Fibroblast of skin of abdomen (primary cell): ENCODE data around the gene BSND.
"Not testable (repeated sequence)": the region's sequence is repeated elsewhere in the genome, so short reads cannot be mapped to it uniquely, and the experiment has no call there.

Experiments
- DNase-seq: peaks from one replicate; pipeline ENCODE4 v3.0.0-alpha.2; 2013

BSND gene

DNA sequence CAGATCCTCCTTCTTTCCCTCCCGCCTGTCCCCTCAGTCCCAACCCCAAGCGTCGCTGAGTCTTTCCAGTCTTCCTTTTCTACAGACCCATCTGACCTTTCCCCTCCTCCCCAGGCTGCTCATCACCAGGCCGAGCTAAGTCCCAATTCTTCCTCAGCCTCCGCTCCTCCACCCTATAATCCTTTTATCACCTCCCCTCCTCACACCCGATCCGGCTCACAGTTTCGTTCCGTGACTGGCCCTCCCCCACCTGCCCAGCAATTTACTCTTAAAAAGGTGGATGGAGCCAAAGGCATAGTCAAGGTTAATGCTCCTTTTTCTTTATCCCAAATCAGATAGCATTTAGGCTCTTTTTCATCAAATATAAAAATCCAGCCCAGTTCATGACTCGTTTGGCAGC lies 25.4 kb downstream of the BSND start:
- not testable (repeated sequence) for DNase-seq

DNA sequence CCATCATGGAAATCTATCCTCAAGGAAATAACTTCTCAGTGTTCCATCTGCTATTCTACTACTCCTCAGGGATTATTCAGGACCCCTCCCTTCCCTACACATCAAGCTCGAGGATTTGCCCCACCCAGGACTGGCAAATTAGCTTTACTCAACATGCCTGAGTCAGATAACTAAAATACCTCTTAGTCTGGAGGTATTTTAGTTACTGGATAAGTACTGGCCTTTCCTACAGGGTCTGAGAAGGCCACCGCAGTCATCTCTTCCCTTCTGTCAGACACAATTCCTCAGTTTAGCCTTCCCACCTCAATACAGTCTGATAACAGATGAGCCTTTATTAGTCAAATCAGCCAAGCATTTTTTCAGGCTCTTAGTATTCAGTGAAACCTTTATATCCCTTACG lies 27.9 kb downstream of the BSND start:
- not testable (repeated sequence) for DNase-seq

DNA sequence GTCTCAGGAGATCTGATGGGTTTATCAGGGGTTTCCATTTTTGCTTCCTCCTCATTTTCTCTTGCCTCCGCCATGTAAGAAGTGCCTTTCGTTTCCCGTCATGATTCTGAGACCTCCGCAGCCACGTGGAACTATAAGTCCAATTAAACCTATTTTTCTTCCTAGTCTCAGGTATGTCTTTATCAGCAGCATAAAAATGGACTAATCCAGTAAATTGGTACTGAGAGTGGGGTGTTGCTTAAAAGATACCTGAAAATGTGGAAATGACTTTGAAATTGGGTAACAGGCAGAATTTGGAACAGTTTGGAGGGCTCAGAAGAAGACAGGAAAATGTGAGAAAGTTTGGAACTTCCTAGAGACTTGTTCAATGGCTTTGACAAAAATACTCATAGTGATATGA lies 32.4 kb downstream of the BSND start:
- not testable (repeated sequence) for DNase-seq

DNA sequence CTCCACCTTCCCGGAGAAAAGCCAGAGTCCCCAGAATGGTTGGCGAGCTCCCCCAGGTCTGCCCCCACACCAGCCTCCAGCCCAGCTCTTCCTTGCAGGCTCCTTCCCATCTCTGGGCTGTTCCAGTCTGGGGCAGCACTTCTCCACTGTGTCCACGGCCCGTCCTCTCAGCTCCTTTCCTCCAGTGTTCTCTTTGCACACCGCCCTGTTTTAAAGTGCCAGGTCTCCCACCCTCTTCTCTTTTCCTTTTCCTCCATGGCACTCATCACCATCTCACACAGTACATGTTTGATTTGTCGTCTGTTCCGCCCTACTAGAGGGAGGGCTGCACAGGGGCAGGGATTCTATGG lies 34.5 kb downstream of the BSND start:
- no peak for DNase-seq

DNA sequence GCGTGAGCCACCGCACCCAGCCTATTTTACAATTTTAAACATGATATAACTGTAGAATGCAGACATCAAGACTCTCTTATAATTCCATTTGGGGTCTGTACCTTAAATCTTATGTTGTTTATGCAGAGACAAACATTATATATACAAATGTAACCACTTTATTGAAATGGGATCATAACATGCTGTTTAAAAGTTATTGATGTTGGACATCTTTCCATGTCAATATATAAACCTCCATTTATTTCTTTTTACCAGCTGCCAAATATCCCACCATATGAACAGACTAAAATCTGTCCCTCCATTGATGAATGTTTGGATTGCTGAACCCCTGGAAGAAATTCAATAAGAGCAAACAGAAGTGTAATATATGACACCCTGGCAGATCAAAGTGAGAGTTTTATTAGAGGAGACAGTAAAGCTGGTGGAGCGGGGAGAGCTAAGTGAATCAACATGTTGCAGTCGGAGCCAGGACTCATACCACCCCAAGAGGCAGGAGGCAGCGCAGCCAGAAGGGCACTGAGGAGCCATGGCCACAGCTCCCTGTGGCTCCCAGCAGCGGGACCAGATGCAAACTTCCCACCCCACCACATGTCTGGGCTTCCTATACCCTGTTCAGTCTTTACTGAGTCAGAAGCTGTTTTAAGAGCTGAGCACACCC lies 35.9 kb downstream of the BSND start:
- DNase-seq = no peak

DNA sequence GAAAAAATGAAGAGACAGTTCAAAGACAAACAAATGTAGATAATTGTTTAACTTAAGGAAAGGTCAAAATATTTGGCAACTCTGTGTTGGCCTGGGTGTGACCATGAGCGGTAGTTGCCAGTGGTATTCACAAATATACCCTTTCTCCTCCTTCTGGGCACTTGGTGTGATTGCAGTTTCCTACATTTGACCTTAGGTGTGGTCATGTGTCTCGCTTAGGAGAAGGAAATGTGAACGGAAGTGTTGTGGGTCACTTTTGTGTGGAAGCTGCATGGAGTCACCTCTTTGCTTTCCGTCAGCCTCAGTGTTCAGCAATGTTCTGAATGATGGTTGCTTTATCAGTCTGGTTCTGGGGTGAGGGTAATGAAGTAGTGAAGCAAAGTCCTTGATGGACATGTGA lies 37.2 kb downstream of the BSND start:
- DNase-seq = no peak

DNA sequence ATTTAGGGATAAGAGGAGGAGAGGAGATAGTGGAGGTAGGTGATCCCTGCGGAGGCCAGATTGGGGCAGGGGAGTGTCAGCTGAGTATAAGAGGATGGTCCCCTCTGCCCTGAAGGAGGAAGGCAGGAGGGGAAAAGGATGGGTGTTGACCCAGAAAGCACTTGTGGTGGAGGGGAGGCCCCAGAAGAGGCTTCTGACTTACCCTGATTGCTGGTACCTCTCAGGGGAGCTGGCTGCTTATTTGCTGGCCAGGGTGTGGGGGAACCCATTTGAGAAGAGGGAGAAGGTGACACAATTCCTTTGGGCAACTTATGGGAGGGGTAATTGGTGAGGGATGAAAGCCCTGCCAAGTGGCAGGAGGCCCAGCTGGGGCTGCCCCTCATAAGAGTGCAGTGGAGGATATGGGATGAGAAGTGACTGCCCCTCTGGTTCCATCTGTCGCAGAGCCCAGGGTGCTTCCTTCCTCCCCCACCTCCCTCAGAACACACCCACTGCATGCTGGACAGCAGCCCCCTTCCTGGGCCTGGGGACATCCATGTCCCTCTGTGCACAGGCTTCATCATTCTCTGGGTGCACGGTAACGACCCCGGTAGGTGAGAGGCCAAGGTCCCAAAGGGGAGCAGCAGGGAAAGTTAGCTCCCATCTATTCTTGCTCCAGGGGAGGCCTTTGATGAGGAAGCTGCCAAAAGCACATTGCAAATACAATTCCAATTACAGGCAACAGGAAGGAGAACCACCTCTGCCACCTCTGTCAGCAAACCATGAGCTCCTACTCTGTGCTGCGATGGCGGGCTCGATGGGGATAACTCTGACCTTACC lies 39.2 kb downstream of the BSND start:
- no peak for DNase-seq

DNA sequence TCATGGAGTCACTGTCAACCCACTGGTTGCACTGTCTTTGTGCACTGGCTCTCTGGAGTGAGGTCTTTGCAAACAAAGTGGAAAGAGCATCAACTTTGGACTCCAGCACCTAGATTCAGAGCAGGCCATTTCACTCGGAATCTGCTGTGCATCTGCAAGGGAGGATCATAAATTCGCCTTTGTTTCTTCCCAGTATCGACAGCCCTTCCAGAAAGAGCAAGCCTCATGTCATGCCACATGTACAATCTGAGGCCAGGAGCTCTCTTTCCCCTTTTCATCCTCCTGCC lies 39.8 kb downstream of the BSND start:
- no peak for DNase-seq

DNA sequence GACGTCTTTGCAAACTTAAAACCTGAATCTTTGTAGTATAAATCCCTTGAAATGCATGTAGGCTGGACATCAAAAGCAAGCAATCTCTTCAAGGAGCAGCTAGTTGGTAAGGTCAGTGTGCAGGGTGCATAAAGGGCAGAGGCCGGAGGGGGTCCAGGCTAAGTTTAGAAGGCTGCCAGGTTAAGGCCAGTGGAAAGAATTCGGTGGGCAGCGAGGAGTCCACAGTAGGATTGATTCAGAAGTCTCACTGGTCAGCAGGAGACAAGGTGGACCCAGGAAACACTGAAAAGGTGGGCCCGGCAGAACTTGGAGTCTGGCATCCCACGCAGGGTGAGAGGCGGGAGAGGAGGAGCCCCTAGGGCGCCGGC lies 40.2 kb downstream of the BSND start:
- DNase-seq = no peak

DNA sequence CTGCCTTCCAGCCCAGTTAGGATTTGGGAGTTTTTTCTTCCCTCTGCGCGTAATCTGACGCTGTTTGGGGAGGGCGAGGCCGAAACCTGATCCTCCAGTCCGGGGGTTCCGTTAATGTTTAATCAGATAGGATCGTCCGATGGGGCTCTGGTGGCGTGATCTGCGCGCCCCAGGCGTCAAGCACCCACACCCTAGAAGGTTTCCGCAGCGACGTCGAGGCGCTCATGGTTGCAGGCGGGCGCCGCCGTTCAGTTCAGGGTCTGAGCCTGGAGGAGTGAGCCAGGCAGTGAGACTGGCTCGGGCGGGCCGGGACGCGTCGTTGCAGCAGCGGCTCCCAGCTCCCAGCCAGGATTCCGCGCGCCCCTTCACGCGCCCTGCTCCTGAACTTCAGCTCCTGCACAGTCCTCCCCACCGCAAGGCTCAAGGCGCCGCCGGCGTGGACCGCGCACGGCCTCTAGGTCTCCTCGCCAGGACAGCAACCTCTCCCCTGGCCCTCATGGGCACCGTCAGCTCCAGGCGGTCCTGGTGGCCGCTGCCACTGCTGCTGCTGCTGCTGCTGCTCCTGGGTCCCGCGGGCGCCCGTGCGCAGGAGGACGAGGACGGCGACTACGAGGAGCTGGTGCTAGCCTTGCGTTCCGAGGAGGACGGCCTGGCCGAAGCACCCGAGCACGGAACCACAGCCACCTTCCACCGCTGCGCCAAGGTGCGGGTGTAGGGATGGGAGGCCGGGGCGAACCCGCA lies 40.8 kb downstream of the BSND start, which contains the start of gene PCSK9:
Gene PCSK9 (plus strand): TSS at position 207 of the 741 bp plus-strand sequence. CDS start 290 bp downstream, at position 497.
- no peak for DNase-seq

DNA sequence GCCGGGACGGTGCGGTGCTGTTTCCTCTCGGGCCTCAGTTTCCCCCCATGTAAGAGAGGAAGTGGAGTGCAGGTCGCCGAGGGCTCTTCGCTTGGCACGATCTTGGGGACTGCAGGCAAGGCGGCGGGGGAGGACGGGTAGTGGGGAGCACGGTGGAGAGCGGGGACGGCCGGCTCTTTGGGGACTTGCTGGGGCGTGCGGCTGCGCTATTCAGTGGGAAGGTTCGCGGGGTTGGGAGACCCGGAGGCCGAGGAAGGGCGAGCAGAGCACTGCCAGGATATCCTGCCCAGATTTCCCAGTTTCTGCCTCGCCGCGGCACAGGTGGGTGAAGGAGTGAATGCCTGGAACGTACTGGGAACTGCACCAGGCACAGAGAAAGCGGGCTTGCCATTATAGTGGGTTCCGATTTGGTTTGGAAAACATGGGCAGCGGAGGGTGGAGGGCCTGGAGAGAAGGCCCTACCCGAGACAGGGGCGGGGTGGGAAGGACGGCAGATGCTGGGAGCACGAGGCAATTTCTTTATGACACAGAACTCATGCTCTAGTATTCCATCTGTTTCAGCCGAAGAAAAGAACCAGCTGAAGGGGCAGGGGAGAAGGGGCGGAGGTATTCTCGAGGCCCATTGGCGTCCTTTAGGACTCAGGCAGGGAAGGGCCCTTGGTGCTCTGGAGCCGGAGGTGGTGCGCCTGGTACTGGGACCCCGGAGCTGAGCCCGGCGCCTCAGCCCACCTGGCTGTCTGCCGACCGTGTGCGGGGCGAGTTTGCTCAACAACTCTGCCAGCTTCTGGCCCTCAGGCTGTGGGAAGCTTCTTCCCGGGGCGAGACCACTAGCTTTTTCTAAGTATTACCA lies 41.6 kb downstream of the BSND start:
- DNase-seq = no peak

DNA sequence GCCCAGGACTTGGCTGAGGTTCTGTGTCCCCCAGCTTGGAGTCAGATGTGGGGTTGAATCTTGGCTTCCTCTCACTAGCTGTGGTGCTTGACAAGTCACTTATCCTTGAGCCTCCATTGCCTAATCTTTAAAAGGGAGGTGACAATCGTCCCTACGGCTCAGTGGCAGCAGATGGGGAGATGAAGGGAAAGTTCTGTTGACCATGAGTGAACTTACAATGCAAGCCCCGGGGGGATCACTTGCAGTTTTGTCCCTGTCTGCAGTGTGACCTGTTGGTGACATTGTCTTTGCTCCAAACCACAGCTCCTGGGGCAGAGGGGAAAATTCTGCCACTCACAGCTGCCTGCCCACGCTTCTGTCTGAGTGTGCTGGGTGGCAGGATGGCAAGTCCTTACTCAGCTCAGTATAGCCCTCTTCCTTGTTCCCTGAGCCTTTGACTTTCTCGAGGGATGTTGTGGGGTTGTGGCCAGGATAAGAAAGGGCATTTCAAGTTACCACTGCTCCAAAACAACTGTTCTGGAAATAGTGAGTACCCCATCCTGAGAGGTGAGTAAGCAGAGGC lies 42.3 kb downstream of the BSND start:
- no peak for DNase-seq

DNA sequence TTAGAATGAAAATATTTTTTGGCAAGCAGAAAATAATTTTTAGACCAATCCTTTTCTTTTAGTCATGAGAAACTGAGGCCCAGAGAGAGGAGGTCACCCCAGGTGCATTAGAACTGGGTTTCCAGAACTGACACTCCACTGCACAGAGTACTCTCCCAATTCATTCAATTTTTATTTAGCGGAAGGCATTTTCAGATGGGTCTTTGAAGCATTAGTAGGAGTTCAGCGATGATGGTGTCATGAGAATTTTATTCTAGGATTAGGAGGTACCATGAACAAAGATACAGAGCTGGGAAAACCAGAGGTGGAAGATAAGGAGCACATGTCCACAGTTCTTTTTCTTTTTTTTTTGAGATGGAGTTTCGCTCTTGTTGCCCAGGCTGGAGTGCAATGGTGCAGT lies 42.9 kb downstream of the BSND start:
- no peak for DNase-seq

DNA sequence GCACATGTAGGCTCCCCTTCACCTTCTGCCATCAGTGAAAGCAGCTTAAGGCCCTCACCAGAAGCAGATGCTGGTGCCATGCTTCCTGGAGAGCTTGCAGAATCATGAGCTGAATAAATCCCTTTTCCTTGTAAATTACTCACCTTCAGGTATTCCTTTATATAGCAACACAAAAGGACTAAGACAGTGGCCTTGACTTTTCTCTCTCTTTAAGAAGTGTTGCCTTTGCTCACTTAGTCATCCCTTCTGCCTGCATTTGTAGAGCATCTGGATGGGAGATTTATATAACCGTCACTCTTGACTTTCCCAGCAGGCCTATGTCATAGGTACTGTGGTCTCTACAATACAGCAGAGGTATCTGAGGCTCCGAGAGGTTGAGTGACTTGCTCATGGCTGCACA lies 44.3 kb downstream of the BSND start:
- no peak for DNase-seq

DNA sequence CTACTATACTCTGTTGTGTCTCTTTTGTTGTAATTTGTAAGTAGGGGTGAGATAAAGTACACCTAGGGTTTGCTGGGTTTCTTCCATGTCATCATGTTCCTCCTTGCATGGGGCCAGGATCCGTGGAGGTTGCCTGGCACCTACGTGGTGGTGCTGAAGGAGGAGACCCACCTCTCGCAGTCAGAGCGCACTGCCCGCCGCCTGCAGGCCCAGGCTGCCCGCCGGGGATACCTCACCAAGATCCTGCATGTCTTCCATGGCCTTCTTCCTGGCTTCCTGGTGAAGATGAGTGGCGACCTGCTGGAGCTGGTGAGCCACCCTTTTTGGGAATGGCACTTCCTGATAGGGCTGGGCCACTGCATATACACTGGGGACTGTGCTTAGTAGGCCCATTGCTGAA lies 45.0 kb downstream of the BSND start:
- DNase-seq = no peak

DNA sequence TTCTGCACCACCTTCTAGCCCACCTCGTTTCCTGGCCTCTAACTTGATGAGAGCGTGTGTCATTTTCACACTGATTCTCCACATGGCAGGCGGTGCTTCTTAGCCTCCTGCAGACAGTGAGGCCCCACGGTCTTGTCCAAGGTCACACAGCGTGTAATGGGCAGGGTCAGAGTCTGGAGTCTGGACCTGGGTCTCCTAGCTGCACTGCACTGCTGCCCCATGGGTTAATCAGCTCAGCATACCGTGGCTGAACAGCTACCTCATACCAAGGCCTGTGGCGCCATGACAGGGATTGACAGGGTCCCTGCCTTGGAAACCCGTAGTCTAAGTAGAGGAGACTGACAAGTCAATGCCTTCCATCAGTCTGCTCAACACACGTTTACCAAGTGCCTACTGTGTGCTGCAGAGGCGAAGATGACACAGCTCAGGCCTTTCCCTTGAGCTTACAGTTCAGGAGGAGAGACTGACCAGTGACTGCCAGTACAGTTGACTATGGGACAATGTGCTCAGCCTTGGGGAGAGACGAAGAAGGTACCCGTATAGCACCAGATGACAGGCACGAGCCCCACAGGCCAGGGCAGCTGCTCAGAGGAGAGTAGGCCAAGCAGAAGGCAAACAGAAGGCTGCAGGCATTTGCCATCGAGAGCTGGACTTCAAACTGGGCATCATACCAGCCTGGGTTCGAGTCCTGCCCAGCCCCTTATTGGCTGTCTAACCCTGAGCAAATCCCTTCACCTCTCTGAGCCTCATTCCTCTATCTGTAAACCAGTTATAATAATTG lies 46.1 kb downstream of the BSND start:
- DNase-seq = no peak

DNA sequence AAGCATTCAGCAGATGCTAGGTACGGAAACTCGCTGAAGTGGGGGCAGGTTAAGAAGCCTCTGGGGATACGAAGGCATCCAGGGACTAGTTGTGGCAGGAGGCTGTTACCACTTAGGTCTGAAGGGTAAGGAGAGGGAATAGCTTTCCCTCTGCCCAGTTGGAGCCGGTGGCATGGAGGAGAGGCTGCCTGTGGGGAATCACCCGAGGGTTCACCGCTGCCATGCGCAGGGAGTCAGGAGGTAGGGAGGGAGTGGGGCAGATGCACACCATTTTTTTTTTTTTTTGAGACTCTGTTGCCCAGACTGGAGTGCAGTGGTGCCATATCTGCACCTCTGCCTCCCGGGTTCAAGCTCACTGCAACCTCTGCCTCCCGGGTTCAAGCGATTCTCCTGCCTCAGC lies 46.7 kb downstream of the BSND start:
- no peak for DNase-seq

DNA sequence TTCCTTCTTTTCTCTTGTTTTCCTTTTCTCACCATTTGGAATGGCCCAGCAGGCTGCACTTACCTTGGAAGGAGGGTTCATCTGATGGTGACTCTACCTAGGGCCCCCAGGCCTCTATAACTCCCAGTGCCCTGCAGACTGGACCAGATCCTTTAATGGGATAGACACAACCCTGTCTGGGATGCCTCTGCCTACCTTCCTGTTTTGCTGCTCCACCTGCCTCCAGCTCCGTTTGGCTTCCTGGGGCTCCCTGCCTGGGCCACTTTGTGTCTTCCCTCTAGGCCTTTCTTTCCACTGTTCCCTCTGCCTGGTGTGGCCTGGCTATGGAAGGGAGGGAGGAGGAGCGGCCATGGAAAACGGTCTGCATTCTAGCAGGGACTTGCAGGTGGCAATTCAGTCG lies 48.1 kb downstream of the BSND start:
- DNase-seq = no peak

DNA sequence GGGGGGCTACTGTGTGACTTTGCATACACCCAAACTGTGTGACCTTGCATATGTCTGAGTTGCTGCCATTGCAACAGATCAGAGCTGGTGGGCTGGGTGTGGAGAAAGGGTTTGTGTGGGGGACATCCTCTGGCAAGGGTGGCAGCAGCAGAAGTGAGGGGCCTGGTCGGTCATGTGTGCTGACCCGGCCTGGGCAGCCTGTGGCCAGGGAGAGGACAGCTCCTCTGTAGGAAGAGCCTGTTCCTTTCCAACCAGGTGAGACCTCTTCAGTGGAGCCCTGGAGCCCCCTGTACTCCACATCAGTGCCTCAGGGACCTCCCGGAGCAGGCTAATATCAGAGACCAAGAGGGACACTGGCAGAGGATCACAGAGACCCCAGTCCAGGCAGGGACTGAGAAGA lies 48.9 kb downstream of the BSND start:
- DNase-seq = no peak

DNA sequence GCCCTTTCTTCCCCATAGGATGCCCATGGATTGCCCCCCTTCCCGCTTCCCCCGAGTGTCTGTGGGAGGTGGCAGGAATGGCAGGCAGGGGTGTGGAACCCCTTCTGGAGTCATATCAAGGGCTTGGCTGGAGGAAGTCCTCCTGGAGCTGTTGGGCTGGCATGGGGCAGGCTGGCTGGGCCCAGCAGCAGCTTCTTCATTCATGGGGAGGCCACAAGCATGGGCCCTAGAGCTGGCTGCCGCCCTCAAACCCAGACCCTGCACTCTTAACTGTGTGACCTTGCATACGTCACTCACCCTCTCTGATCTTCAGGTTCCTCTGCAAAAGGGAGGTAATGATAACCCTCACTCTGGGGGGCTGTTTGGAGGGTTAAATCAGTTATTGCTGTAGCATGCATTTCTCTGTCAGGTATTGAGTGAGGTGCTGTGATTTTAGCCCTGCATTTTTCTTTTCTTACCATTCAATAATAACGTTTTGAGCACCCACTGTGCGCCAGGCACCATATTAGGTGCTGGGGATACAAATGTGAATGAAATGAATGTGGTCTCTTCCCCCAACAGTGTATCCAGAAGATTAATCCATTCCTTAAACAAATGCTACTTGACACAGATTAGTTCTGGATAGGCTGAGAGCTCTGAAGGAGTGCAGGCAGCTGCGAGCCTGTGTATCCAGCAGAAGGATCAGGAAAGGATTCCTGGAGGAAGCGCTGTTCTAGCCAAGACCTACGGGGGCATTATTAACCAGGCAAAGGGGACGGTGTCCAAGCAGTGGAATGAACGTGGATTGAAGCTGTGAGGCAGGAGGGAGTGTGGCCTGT lies 49.9 kb downstream of the BSND start:
- DNase-seq = no peak
